ENCODE results near the gene MRPL16.

Gene MRPL16

DNA sequence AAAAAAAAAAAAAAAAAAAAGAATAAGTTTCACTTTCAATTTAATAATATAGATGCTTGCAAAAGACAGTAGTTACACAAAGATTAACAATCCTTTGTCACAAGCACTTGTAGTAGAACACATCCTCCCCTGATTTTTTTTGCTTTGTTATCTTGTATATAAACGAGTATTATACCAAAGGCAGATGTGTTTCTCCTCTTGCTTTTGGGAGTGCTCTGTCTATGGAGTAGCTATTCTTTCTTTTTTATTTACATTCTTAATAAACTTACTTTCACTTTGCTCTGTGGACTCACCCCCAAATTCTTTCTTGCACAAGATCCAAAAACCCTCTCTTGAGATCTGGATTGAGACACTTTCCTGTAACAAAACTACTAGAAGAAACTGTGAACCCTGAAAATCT lies 3.4 kb upstream of the MRPL16 start:
- in situ Hi-C loops (cut with MboI; ENCODE audit: low sequenced_read_pairs), result no loop called here

DNA sequence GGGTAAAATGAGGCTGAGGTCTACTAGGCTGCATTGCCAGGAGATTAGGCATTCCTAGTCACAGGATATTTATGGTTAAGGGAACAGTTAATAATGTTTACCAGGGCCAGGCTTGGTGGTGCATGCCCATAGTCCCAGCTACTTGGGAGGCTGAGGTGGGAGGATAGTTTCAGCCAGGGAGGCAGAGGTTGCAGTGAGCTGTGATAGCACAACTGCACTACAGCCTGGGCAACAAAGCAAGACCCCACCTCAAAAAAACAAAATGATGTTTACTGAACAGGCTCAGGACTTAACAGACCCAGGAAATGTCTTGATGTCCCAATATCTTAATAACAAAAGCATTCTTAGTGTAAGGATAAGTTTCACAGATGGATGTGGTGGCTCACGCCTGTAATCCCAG lies 2.8 kb upstream of the MRPL16 start:
- in situ Hi-C loops (cut with MboI; ENCODE audit: low sequenced_read_pairs), result no loop called here

DNA sequence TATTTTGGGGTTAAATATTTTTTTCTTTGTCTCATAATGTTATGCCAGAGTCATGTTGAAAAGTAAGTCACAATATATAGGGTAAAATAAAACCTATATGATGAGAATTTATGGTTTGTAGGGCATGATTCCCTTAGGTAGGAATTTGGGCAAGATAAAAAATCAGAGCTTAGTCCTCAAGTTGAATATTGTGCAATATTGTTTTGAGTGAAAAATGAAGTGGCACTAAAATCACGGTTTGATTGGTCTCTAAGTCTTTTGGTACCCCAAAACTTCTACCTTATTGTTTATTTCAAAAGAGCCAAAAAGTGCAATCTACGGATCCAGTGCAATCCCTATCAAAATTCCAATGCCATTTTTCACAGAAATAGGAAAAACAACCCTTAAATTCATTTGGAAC lies 1.6 kb upstream of the MRPL16 start:
- in situ Hi-C loops (cut with MboI; ENCODE audit: low sequenced_read_pairs), result no loop called here

DNA sequence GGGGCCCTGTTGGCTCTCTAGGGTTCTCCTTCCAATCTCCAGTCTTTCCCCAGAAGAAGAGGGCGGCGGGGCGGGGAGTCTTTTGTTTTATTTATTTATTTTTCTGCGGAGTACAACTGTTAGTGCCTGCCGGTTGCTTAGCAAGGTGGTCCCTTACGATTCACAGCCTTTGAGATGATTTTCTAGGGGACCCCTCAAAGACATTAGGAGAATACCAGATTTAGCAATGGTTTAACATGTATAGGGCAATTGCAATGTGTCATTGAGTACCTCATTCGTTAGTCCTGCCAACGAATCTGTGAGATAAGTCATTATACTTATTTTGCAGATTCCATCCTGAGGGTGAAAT lies 307 bp upstream of the MRPL16 start:
- in situ Hi-C loops (cut with MboI; ENCODE audit: low sequenced_read_pairs), result no loop called here

DNA sequence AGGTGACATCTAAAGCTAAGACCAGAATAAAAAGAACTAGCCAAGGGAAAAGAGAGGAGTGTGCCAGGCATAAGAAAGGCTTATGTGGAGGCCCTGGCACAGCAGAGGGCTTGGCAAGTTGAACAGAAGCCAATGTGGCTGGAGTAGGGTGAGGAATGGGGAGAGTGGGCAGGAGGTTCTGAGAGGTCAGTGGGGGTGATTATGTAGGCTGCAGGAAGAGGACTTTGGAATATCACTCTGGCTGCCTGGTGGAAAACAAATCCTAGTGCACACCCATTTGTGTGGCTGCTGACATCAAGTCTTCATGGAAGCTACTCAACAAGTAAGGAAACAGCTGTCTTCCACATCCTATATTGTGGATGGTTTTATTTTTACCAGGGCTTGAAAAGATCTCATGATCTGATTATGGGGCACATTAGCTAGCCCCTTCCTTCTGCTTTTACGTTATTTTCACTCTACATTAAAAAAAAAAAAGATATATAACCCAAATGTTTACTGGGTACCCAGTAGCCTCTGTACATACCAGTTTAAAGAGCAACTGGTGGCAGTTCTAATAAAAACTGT lies 3.4 kb downstream of the MRPL16 start:
- in situ Hi-C loops (cut with MboI; ENCODE audit: low sequenced_read_pairs), result no loop called here

DNA sequence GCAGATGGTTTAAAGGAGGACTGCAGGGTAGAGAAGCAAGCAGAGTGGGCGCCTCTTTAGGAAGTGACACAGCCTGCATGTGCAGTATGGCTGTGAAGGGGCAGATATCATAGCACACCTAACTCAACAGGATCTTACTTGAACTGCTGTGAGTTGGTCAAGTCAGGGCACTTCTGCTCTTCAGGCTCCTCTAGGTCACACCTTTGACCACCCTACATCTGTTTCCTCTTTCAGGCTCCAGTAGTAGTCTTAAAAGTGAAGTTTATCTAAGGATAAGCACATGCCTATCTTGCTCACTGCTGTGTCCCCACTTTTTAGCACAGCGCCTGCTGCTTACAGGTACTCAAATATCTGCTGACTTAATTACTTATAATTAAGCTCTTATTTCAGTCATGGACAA lies 6.5 kb downstream of the MRPL16 start:
- in situ Hi-C loops (cut with MboI; ENCODE audit: low sequenced_read_pairs), result loop anchor here (5.0 kb wide), 1 partner anchor 47 kb away; the partner anchor contains the start of gene STX3

DNA sequence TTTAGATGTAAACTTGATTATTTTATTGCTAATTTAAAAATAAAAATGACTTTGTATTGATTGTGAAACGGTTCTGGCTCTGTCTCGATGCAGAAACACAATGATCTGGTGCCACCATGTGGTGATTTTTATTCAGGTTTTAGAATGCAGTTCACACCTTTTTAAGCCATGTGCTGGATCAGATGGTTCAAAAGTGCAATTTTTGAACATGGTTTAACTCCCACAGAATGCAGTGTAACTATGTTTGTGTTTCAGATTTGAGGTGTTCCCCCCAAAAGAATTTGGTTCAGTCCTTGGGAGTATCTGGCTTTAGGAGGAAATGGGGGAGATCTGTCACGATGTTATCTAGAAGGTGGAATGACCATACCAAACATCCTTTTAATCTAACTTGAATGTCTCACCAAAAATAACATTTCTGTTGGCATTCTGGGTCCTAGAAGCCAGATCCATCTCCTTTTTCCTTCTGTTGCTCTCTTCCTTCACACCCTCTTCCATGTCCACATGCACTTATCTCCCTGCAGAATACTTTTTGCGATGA lies 7.9 kb downstream of the MRPL16 start:
- in situ Hi-C loops (cut with MboI; ENCODE audit: low sequenced_read_pairs), result loop anchor here (5.0 kb wide), 1 partner anchor 45 kb away; the partner anchor contains the start of gene STX3

DNA sequence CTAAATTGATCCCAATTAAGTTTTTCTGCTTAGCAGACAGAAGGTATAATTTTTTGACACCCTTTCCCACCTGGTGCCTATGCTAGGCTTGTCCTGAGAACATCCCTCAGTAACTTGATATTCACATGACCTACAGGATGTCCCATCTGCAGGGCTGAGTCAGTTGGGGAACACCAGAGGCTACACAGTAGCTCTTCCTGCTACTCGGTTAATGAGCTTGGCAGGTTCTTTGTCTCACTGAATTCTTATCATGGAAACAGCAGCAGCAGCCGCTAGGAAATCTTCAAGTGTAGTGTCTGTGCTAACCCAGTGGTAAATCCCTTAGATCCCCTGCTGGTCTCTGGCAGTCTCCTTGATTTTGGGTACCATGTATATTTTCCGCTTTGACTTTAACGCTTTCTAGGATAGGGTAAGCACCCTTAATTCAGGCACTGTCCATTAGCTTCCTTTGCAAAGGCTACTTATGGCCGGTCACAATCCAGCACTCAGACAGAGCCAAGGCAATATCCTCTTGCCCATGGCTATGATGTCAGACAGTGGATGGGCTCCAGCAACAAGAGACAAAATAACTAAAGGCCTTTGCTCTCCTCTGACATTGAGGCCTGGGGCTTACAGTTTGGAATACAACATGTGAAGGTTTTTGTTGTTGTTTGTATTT lies 8.5 kb downstream of the MRPL16 start:
- in situ Hi-C loops (cut with MboI; ENCODE audit: low sequenced_read_pairs), result loop anchor here (5.0 kb wide), 1 partner anchor 45 kb away; the partner anchor contains the start of gene STX3

DNA sequence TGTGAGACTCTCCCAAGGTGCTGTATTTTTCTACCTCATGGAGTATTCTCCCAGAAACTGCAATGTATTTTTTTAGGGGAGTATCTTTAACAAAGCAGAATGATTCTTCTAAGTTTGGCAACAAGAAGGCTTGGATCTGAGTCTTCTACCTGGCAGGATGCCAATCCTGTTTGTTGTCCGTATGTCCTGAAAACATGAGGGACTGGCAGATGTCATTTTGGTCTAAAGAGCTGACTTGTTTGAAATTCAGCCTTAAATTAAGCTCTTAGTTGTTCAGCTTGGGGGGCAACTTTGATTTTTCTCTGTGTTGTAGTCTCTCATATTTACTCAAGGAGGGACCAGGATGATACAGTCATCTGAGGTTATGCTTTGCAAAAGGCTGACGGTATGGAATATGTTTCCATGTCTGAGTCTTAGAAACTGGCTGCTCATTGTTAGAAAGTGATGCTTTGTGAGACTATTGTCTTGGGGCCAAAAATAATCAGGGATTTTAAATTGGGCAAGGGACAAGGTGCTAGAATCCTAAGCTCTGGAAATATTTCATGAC lies 9.3 kb downstream of the MRPL16 start:
- in situ Hi-C loops (cut with MboI; ENCODE audit: low sequenced_read_pairs), result loop anchor here (5.0 kb wide), 1 partner anchor 44 kb away; the partner anchor contains the start of gene STX3

DNA sequence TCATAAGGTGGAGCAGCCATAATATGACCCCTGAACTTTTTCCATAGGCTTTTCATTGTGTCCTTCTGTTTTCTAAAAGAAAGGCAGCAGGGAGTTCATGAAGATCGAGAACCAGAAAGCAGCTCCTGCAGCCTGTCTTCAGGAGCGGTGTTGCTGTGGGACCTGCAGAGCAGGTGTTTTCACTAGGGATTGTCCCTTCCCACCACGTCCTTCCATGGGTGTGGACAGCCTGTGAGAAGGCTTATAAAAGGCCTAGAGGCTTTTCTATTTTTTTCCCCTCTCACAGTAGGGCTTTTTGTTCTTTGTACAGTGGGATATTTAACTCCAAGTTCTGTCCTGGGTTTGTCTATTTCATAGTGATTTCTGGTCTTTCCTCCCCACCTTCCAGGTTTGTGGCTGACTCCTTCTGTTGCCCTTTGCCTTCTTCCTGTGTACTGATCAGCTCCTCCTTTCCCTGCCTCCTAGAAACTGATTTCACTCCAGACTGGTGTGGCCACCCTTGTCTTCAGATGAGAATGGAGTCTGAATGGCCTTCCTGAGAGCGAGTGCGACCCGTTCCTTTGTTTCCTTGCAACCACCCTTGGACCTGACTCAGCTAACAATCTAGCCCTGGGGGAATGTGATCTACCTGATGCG lies 10.1 kb downstream of the MRPL16 start:
- in situ Hi-C loops (cut with MboI; ENCODE audit: low sequenced_read_pairs), result loop anchor here (5.0 kb wide), 1 partner anchor 43 kb away; the partner anchor contains the start of gene STX3

DNA sequence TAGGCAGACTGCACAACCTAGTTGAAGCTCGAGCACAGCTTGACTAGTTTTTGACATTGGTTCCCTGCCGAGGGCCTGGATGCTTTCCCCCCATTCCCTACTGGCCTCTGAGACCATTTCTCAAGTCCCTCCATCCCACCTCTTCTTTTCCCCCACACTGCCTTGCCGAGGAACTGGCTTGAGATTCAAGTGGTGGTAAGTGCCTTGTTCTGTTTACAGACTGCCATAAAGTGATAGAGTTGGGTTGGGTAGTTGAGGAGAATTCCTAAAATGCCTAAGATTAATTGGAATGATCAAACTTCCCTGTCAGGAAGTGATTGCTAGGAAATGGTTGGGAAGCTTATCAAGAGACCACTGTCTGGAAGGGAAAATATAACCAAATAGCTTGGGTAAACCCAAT lies 16.2 kb downstream of the MRPL16 start:
- in situ Hi-C loops (cut with MboI; ENCODE audit: low sequenced_read_pairs), result loop anchor here (25.0 kb wide), 1 partner anchor 232 kb away; no protein-coding TSS in a partner anchor

DNA sequence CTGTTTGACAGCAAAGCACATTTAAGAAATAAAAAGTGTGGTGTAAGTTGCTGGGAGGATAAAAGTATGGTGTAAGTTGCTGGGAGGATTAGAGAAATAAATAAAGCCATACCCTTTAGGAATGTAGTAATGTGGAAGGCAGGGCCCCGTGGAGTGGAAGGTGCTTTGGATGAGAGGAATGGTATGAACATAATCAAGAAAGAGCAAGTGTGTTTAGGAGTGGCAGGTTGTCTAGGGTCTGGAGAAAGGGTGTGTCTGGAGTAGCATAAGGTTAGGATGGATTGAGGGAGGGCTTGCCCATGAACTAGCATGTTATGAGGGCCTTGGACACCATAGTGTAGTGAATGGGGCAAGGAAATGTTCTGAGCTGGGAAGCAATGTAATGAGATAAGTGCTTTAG lies 18.1 kb downstream of the MRPL16 start:
- in situ Hi-C loops (cut with MboI; ENCODE audit: low sequenced_read_pairs), result loop anchor here (25.0 kb wide), 1 partner anchor 230 kb away; no protein-coding TSS in a partner anchor

DNA sequence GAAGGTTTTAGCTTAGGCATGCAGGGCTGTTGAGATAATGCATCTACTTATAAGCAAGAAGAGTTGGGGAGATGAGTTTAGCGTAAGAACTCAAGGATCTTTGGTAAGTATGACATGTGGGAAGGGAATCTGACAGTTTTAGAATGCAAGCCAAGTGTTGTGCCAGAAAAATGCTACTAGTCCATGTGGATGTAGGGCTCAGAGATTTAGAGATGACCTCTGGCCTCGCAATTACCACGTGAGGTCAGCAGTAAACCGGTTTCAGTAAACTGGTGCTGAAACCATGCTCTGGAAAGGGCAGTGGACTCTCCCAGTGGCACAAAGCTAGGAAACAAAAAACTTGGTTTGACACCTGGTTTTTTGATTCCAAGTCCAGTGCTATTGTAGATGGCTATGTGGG lies 18.9 kb downstream of the MRPL16 start:
- in situ Hi-C loops (cut with MboI; ENCODE audit: low sequenced_read_pairs), result loop anchor here (25.0 kb wide), 1 partner anchor 229 kb away; no protein-coding TSS in a partner anchor

DNA sequence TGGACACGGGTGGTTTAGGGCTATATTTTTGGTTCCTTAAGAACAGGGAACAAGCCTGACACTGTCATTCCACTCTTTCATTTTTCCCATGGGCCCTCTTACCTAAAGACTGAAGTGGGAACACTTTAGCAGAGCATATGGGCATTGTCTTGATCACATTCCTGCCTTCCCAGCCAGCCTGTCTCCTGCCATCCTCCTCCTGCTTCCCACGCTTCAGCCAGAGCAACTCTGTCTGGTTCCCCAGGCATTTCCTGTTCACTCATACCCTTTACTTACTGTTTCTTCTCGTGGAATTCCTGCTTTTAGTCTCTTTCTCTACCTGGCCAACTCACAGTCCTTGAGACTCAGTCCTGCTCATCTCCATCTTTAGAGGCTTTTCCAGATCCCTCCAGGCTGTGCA lies 22.8 kb downstream of the MRPL16 start:
- in situ Hi-C loops (cut with MboI; ENCODE audit: low sequenced_read_pairs), result loop anchor here (25.0 kb wide), 1 partner anchor 226 kb away; no protein-coding TSS in a partner anchor

DNA sequence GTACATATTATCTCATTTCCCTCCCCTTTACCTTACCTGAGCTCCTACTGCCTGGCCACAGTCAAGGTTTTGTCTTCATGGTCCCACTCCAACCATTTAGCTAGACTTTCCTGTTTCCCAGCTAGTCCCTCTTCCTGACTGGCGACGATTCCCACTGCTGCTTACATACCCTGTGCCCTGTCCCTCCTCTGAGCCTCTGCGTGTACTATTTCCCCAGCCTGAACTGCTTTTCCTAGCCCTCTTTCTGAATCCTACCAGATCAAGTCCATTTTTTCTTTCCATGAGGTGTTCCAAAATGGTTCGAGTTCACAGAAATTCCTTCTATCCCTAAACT lies 23.4 kb downstream of the MRPL16 start:
- in situ Hi-C loops (cut with MboI; ENCODE audit: low sequenced_read_pairs), result loop anchor here (25.0 kb wide), 1 partner anchor 225 kb away; no protein-coding TSS in a partner anchor

DNA sequence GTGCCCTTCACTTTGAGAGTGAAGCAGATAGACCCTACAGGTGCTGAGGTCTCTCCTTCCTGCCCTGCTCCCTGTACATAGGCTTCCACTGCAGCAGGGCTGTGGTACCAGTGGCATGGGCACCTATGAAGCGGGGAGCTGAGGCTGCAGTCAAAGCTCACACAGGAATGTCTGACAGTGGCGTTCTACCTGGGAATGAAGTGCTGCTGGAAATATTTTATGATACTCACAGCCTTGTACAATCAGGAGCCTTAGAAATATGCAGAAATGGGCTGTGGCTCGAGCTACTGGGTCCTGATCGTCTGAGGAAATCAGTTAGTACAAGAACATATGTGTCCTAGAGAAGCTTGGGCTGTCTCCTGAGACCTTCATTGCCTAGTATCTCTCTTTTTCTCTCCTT lies 24.8 kb downstream of the MRPL16 start:
- in situ Hi-C loops (cut with MboI; ENCODE audit: low sequenced_read_pairs), result loop anchor here (25.0 kb wide), 1 partner anchor 224 kb away; no protein-coding TSS in a partner anchor

DNA sequence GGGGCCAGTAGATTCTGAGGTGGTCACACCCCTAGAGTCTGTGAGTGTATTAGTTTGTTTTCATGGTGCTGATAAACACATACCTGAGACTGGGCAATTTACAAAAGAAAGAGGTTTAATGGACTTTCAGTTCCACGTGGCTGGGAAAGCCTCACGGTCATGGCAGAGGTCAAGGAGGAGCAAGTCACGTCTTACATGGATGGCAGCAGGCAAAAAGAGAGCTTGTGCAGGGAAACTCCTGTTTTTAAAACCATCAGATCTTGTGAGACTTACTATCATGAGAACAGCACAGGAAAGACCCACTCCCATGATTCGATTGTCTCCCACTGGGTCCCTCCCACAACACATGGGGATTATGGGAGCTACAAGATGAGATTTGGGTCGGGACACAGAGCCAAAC lies 26.1 kb downstream of the MRPL16 start:
- in situ Hi-C loops (cut with MboI; ENCODE audit: low sequenced_read_pairs), result loop anchor here (25.0 kb wide), 1 partner anchor 222 kb away; no protein-coding TSS in a partner anchor

DNA sequence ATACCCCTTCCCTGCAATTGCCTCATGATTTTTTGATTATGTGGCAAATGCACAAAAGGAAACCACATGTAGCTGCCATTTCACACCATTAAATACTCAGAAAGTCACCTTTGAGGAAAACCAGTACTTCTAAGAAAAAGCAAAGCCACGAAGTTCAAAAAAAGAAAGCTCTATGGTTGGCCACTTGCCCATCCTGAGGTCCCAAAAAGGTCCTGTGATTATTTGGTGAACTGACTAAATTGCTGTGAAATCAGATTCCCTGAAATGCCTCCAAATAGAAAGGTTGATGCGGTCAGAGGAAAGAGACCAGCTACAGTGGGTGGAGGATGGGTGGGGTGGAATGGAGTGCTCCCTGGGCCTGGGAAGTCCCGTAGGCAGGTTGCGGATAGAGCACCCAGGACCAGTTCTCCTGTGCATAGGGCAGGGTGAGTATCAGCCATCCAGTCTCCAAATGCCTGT lies 26.9 kb downstream of the MRPL16 start:
- in situ Hi-C loops (cut with MboI; ENCODE audit: low sequenced_read_pairs), result loop anchor here (25.0 kb wide), 1 partner anchor 221 kb away; no protein-coding TSS in a partner anchor

DNA sequence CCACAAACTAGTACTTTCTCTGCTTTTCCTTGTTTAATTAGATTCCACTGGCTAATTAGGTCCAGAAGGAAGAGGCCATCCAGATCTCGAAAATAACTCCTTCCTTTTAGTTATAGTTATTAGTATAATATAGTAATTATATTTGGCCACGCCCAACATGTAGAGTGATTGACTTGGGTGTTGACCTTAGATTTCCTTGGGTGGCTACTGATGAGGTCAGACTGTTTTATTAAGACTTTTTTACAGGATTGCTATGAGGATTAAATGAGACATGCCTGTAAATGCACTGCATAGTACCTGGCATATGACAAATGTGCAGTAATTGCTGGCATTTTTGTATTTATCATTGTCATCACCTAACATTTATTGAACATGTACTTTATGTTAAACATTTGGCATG lies 28.5 kb downstream of the MRPL16 start:
- in situ Hi-C loops (cut with MboI; ENCODE audit: low sequenced_read_pairs), result loop anchor here (25.0 kb wide), 1 partner anchor 220 kb away; no protein-coding TSS in a partner anchor

DNA sequence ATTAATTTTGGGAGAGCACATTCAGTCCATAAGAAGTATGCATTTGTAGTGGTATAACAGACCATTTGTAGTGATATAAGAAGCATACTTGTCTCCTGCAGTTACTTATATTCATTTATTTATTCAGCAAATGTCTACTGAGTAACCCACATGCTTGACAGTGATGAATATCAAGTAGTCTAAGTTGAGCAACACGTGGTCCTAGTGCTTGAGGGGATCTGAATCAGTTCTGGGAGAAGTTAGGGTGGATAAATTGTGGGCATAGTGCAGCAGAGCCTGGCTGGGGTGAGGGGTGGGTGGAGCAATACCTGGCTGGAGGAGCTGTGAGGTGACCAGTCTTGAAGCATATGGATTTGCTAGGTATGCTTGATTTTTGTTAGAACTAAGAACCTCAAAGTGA lies 31.1 kb downstream of the MRPL16 start:
- in situ Hi-C loops (cut with MboI; ENCODE audit: low sequenced_read_pairs), result loop anchor here (25.0 kb wide), 1 partner anchor 217 kb away; no protein-coding TSS in a partner anchor

DNA sequence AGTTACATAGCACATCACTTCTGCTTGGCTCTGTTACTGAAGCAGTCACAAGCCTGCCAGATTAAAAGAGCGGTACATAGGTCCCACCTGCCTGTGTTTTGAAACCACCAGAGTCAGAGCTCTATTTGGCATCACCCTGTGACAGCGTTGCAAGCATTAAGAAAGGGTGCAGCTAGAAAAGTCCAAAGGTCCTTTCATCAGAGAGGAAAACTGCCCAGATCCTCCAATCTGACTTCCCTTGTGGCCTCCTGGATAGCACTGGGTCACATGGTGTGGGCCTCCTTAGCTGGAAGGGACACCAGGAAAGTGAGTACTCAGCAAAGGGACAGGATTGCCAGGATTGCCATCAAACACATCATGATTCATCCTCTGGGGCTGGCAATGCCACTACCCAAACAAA lies 32.5 kb downstream of the MRPL16 start:
- in situ Hi-C loops (cut with MboI; ENCODE audit: low sequenced_read_pairs), result loop anchor here (25.0 kb wide), 1 partner anchor 216 kb away; no protein-coding TSS in a partner anchor

All from HL-60/S4 treated with retinoic acid at 250 ng/mL for 4 days and 3 days (cell line).